GM15510 (cell line): ENCODE data around the gene MKNK2.
A peak's percentile ranks its signal among the peaks of the same experiment; 100 is the strongest.

Experiments
- POLR2A ChIP-seq: IDR thresholded peaks from 3 replicates; pipeline ENCODE4 v1.6.1; 2011; ENCODE audit warnings: borderline replicate concordance; ENCODE audit not compliant: insufficient read length; ENCODE audit errors: extremely low read depth

MKNK2 gene

GRCh38 chr19:2043961-2044708, 6.9 kb downstream of the MKNK2 start:
- TF ChIP-seq POLR2A = peak; percentile 17

DNA sequence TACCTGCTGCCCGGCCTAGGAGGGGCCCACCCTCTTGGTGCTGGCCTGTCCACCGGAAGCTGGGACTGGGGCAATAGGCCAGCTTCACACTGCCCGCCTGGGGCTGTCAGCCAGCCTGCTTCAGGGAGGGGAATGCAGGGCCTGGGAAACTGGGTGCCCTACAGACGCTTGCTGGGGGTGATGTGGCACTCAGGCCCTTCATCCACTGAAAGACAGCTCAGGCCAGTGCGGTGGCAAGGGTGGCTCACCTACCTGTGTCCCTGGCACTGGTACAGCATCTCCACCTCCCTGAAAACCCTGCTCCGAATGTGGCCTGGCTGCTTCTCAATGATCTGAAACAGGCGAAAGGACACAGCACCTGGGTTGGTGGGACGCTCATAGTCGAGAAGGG, 7.8 kb downstream of the MKNK2 start:
- TF ChIP-seq POLR2A = no peak

- TF ChIP-seq POLR2A = no peak
Measured at GRCh38 chr19:2042485-2043250, 8.4 kb downstream of the MKNK2 start.

GRCh38 chr19:2041683-2042484, 9.2 kb downstream of the MKNK2 start:
- peak; percentile 60 for TF ChIP-seq POLR2A

- no peak for TF ChIP-seq POLR2A
Measured at GRCh38 chr19:2041433-2041682, 9.7 kb downstream of the MKNK2 start.

DNA sequence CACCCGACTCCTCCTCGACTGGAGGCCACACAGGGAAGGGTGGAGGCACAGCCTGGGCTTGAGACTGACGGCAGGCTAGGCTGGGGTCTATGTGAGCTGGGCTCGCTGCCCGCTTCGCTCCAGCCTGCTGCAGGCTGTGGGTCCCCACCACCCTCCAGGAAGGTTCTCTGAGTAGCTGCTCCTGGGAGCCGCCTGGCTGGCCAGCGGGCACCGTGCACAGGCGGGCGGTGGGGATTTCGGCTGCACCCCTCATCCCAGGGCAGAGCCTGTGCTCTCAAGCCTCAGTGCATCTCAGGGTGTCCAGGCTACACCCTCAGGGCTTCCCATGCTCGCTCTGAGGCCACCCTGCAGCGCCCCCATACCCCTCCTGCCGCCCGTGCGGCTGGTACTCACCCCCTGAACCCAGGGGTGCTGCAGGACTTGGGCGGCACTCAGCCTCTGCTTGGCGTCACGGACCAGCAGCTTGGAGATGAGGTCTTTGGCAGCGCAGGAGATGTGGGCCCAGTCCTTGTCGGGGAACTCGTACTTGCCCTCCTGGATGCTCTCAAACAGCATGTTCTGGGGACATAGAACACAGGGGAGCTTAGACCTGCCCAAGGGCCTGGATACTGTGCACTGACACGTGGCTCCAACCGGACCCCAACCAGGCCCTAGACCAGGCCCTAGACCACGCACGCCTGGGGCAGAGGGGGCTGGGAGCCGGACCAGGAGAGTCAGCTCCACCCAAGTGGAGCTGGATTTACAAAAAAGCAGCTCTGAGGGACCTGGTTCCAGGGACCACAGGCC, 10.2 kb downstream of the MKNK2 start:
- no peak for TF ChIP-seq POLR2A

- TF ChIP-seq POLR2A = no peak
Measured at GRCh38 chr19:2039959-2040646, 10.9 kb downstream of the MKNK2 start.

DNA sequence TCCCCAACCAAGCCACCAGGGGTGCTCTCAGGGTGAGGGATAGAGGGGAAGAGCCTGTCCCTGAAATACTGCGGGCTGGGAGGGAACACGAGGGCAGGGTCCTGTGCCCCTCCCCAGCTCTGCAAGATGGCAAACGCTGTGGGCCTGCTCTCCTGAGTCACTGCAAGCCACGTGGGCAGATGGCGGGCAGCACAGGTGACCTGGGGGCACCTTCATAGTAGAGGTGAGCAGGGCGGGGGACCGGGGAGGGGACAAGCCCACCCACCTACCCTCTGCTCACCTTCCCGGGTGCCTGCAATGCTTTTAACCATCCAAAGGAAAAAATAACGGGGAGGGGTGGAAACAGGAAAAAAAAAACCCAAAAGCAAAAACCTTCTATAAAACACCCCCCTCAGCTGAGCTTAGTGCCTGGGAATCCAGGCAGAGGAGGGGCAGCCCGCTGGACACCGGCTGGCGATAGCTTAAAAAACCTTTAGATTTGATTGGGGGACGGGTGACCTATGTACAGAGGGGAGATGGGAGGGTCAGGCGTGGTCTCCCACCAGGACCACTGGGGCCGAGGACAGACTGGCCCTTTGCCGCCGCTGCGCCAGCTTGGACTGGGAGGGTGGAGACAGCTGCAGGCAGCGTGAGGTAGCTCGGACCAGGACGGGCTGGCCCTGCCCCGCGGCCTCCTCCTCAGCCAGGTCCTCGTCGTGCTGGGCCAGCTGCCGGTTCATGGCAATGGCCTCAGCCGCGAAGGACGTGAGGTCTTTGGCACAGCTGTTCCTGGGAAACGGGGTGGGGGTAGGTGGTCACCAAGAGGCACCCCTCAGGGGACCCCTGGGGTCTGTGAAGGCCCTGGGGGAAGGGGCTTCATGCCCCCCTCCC, 11.7 kb downstream of the MKNK2 start:
- peak; percentile 28 for TF ChIP-seq POLR2A

- TF ChIP-seq POLR2A = no peak
Measured at GRCh38 chr19:2038284-2039088, 12.6 kb downstream of the MKNK2 start.

DNA sequence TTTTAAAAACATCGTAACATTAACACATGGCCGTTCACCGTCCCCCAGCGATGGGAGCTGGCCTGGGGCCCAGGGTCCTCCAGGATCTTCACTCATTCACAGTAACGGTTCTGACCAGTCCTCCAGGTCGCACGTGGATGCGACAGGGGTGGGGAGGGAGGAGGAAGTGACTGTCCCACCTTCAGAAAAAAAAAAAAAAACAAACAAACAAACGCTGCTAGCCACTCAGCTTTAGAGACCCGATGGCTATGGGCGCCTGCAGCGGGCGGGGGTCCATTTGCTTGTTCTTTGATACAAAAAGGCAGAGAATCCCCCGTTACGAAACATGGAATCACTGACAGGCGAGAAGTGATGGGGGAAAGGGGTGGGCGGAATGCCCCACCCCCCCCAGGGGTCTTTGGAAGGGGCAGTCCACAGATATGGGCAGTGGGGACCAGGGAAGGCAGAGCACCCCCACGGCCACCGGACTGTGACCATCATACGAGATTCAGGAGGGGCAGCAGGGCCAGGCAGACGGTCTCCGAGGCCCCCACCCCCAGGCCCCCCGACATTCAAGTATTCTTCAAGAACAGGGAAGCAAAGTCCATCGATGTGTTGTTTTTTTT, 13.3 kb downstream of the MKNK2 start:
- TF ChIP-seq POLR2A = peak; percentile 35

- no peak for TF ChIP-seq POLR2A
Measured at GRCh38 chr19:2036424-2036823, 14.6 kb downstream of the MKNK2 start.

GRCh38 chr19:2035590-2035991, 15.5 kb downstream of the MKNK2 start:
- TF ChIP-seq POLR2A = no peak
